AG04449 (cell line): Measurements from ENCODE around the gene C18orf54.

Experiments used
- CTCF ChIA-PET: fragments of 350-600 bp; formaldehyde crosslinking; extraction: SDS; loops from one replicate; lab custom pipeline; 2021; ENCODE audit warnings: antibody characterized with exemption; lab: Yijun Ruan, JAX
- POLR2A ChIA-PET: fragments of 400-600, 350-600 bp; formaldehyde crosslinking; extraction: SDS; loops from one replicate; lab custom pipeline; 2020; ENCODE audit warnings: antibody characterized with exemption, inconsistent platforms; lab: Yijun Ruan, JAX
- DNase-seq: peaks from one replicate; pipeline ENCODE4 v3.0.0-alpha.2; 2010; ENCODE audit warnings: low read depth, low spot score
- H3K4me3 ChIP-seq: 2 replicates; pipeline ENCODE4 v1.5.1; 2011; ENCODE audit warnings: low read depth, mild to moderate bottlenecking, control low read depth, low read length
- TF ChIP-seq, protein P1 (sequence below): IDR thresholded peaks from one replicate; pipeline ENCODE4 v1.5.1; 2011; ENCODE audit warnings: mild to moderate bottlenecking, moderate library complexity, low read length, control low read depth, inconsistent platforms; ENCODE audit not compliant: insufficient read depth; ENCODE audit errors: missing control alignments

Gene C18orf54

DNA sequence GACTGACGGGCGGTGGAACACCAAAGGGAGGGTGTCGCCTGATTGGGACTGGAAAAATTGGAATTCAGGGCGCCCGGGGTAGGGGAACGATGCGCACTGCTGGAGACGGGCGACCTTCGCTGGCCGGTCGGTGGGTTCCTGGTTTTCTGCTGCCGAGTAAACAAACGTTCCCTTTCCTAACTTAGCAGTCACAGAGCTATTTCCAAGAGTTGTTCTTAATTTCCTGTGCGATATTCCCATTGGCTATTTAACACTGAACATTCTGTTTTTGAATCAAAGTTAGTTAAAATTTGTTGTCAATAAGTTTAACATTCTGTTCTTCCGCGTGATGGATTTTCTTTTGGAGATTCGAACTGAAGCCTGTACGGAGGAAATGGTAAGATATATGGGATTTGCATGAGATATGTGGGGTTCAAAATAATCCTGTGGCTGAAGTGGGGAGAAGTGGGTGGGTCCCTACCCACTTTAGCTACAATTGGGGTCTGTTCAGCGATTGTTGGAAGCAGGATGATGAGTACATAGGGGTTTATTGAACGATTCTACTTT is 862 bp downstream of the C18orf54 start:
- H3K4me3 ChIP-seq: peak overlapping the region; percentile 82
- ChIA-PET POLR2A (no interaction called here), CTCF (interaction anchor here (0.6 to 1.4 kb wide), 4 partner anchors 12 to 70 kb away, joined by 3 to 5 read pairs (median 4); no protein-coding TSS in a partner anchor)
- TF ChIP-seq, protein P1, sequence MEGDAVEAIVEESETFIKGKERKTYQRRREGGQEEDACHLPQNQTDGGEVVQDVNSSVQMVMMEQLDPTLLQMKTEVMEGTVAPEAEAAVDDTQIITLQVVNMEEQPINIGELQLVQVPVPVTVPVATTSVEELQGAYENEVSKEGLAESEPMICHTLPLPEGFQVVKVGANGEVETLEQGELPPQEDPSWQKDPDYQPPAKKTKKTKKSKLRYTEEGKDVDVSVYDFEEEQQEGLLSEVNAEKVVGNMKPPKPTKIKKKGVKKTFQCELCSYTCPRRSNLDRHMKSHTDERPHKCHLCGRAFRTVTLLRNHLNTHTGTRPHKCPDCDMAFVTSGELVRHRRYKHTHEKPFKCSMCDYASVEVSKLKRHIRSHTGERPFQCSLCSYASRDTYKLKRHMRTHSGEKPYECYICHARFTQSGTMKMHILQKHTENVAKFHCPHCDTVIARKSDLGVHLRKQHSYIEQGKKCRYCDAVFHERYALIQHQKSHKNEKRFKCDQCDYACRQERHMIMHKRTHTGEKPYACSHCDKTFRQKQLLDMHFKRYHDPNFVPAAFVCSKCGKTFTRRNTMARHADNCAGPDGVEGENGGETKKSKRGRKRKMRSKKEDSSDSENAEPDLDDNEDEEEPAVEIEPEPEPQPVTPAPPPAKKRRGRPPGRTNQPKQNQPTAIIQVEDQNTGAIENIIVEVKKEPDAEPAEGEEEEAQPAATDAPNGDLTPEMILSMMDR: no peak
- no peak for DNase-seq

DNA sequence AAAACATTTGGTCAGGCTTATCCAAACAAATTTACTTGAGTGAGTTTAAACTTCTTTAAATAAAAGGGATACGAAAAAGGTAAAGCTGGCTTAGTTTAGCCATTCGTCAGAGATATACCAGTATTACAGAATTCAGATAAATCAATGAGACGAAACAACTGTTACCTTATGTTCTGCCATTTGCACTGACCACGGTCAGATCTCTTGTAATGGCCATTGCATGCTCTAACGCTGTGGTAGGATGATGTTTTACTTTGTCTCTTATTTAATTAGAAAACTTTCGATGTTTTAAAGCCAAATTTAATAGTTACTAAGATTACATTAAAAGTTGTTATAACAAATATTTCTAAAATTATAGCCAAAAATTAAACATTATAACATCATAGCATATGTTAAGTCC is 1.5 kb downstream of the C18orf54 start:
- TF ChIP-seq, protein P1: no peak
- ChIA-PET POLR2A (no interaction called here), CTCF (interaction anchor here (1.4 kb wide), 1 partner anchor 20 kb away, joined by 4 read pairs; no protein-coding TSS in a partner anchor)
- no peak for DNase-seq
- H3K4me3 ChIP-seq: peak overlapping the region; percentile 82

- H3K4me3 ChIP-seq: no peak overlapping the region
- DNase-seq: no peak
- TF ChIP-seq, protein P1: no peak
- POLR2A ChIA-PET: no interaction called here
- CTCF ChIA-PET: no interaction called here
Measured at GRCh38 chr18:54360406-54360805, 2.7 kb downstream of the C18orf54 start.

DNA sequence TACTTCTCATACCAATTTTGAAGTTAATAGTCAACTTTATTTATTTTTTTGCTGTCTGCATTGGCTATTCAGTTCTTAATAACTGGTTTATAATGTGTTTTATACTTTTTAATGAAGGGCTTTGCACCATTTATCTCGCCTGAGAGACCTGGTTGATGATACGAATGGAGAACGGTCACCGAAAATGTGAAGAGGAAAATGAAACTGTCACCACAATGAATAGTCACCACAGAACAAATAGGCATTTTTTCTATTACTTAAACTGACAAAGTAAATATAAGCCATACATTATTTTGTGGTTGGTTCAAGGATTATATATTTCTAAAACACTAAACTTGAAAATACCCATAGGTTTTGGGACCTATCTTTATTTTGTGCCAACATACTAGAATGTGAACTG is 20.4 kb downstream of the C18orf54 start:
- ChIA-PET POLR2A (no interaction called here), CTCF (interaction anchor here (1.8 kb wide), 1 partner anchor 14 kb away, joined by 6 read pairs; no protein-coding TSS in a partner anchor)
- TF ChIP-seq, protein P1: no peak
- no peak for DNase-seq
- no peak overlapping the region for H3K4me3 ChIP-seq

- POLR2A ChIA-PET: no interaction called here
- DNase-seq: no peak
- H3K4me3 ChIP-seq: no peak overlapping the region
- TF ChIP-seq, protein P1: no peak
- CTCF ChIA-PET: interaction anchor here (0.7 to 1.8 kb wide), 4 partner anchors 9 to 290 kb away, joined by 3 read pairs; partner anchors contain the start of genes C18orf54 and STARD6
Measured at GRCh38 chr18:54381640-54382039, 23.9 kb downstream of the C18orf54 start.

DNA sequence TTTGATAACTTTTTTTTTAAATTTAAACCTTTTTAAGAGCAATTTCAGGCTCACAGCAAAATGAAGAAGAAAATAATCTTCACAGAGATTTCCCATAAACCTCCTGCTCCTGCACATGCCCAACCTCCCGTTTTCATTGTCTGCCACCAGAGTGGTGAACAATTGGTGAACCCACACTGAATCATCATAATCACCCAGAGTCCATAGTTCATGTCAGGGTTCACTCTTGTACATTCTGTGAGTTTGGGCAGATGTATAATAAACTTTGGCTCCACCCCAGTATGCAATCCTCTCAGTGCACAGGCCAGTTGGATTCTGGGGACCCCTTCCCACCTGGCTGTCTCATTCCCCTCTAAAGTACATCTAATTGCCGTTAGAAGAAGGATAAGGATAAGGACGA is 24.4 kb downstream of the C18orf54 start:
- POLR2A ChIA-PET: no interaction called here
- H3K4me3 ChIP-seq: no peak overlapping the region
- CTCF ChIA-PET: interaction anchor here (0.8 to 1.8 kb wide), 4 partner anchors 11 to 289 kb away, joined by 3 read pairs; partner anchors contain the start of genes C18orf54 and STARD6
- no peak for DNase-seq
- TF ChIP-seq, protein P1: no peak
